GM23338 (cell line): ENCODE results near the gene SEC14L1. TPM values are rescaled to one million over a fixed set of nuclear protein-coding genes. Genes with fewer than 3 reads are reported as not detected.

ENCODE experiments used
- ATAC-seq: fragments of 200-7000 bp; cut with Tn5 transposase; 3 replicates; pipeline ENCODE4 v1.9.1; 2020
- DNase-seq: peaks from one replicate; pipeline ENCODE4 v3.0.0-alpha.2; 2015; ENCODE audit warnings: low spot score
- H2AFZ ChIP-seq: fragments of 200-600 bp; sonication (generic); 2 replicates; pipeline ENCODE4 v1.8.0; 2016; ENCODE audit warnings: antibody characterized with exemption, mild to moderate bottlenecking, moderate library complexity
- H3F3A ChIP-seq: fragments of 200-600 bp; sonication (generic); replicated peaks from 2 replicates; pipeline ENCODE4 v1.8.0; 2017; ENCODE audit warnings: antibody characterized with exemption, mixed run types, low read depth
- H3K27ac ChIP-seq: fragments of 200-600 bp; sonication (generic); 2 replicates; pipeline ENCODE4 v1.6.1; 2016; ENCODE audit warnings: low read depth
- H3K27me3 ChIP-seq: fragments of 200-600 bp; sonication (generic); 2 replicates; pipeline ENCODE4 v1.8.0; 2016; ENCODE audit warnings: mild to moderate bottlenecking, mixed run types, moderate library complexity; ENCODE audit not compliant: insufficient read depth
- H3K36me3 ChIP-seq: fragments of 200-600 bp; sonication (generic); 2 replicates; pipeline ENCODE4 v1.8.0; 2016; ENCODE audit warnings: mild to moderate bottlenecking; ENCODE audit not compliant: insufficient read depth
- H3K4me1 ChIP-seq: fragments of 200-600 bp; sonication (generic); 2 replicates; pipeline ENCODE4 v1.8.0; 2016; ENCODE audit warnings: mild to moderate bottlenecking, moderate library complexity; ENCODE audit not compliant: insufficient read depth
- H3K4me2 ChIP-seq: fragments of 200-600 bp; sonication (generic); 2 replicates; pipeline ENCODE4 v1.7.1; 2017; ENCODE audit warnings: mixed run types
- H3K4me3 ChIP-seq: fragments of 200-600 bp; sonication (generic); 2 replicates; pipeline ENCODE4 v1.6.1; 2016; ENCODE audit warnings: mixed run types
- H3K79me2 ChIP-seq: fragments of 200-600 bp; sonication (generic); replicated peaks from 2 replicates; pipeline ENCODE4 v1.8.0; 2017; ENCODE audit warnings: mild to moderate bottlenecking; ENCODE audit not compliant: insufficient read depth
- H3K9me2 ChIP-seq: fragments of 200-600 bp; sonication (generic); 2 replicates; pipeline ENCODE4 v1.8.0; 2017; ENCODE audit not compliant: insufficient read depth
- H4K20me1 ChIP-seq: fragments of 200-600 bp; sonication (generic); replicated peaks from 2 replicates; pipeline ENCODE4 v1.8.0; 2017; ENCODE audit warnings: mild to moderate bottlenecking; ENCODE audit not compliant: insufficient read depth
- H3K27ac Mint-ChIP-seq: 2 replicates; pipeline ENCODE4 v1.8.0; 2020; ENCODE audit warnings: inconsistent platforms, mild to moderate bottlenecking, moderate library complexity, mixed read lengths
- H3K27me3 Mint-ChIP-seq: 3 replicates; pipeline ENCODE4 v1.8.0; 2022; ENCODE audit warnings: low read depth, mild to moderate bottlenecking, moderate library complexity, mixed read lengths, inconsistent platforms; ENCODE audit not compliant: insufficient read depth, poor library complexity
- H3K36me3 Mint-ChIP-seq: 3 replicates; pipeline ENCODE4 v1.8.0; 2021; ENCODE audit warnings: low read depth, mild to moderate bottlenecking, inconsistent platforms, moderate library complexity, mixed read lengths
- H3K4me1 Mint-ChIP-seq: 3 replicates; pipeline ENCODE4 v1.8.0; 2020; ENCODE audit warnings: mild to moderate bottlenecking, inconsistent platforms, mixed read lengths
- H3K4me3 Mint-ChIP-seq: 3 replicates; pipeline ENCODE4 v1.8.0; 2021; ENCODE audit warnings: moderate library complexity, mild to moderate bottlenecking, inconsistent platforms, mixed read lengths
- H3K9me3 Mint-ChIP-seq: 3 replicates; pipeline ENCODE4 v1.8.0; 2020; ENCODE audit warnings: moderate library complexity, mild to moderate bottlenecking, inconsistent platforms, mixed read lengths
- EZH2 ChIP-seq: fragments of 200-600 bp; sonication (generic); IDR thresholded peaks from one replicate; pipeline ENCODE4 v1.8.0; 2017; ENCODE audit warnings: antibody characterized with exemption, mild to moderate bottlenecking, low read depth; ENCODE audit not compliant: unreplicated experiment
- NANOG ChIP-seq: IDR thresholded peaks from 2 replicates; pipeline ENCODE4 v1.6.1; 2016; ENCODE audit warnings: antibody characterized with exemption, borderline replicate concordance
- POLR2AphosphoS5 ChIP-seq: IDR thresholded peaks from 2 replicates; pipeline ENCODE4 v1.6.1; 2016; ENCODE audit warnings: antibody characterized with exemption, low read depth
- STAT1 ChIP-seq: IDR thresholded peaks from one replicate; pipeline ENCODE4 v1.6.1; 2016; ENCODE audit warnings: antibody characterized with exemption; ENCODE audit not compliant: unreplicated experiment
- ZNF462 ChIP-seq: fragments of 250-450 bp; sonication (Bioruptor Pico); IDR thresholded peaks from 2 replicates; pipeline ENCODE4 v1.5.0; 2020; ENCODE audit warnings: mild to moderate bottlenecking, moderate library complexity
- polyA plus RNA-seq: library from polyadenylated mRNA; unstranded; fragments of >200 nt; fragmentation: Nextera tagmentation; extraction: Ambion mirVana; gene quantifications from 2 replicates; pipeline ENCODE4 v1.2.1, GENCODE V29; 2016
- total RNA-seq: library from RNA; depleted of rRNA; stranded (reverse); fragments of >200 nt; shearing (Covaris generic); gene quantifications from 2 replicates; pipeline ENCODE4 v1.2.3, GENCODE V29; 2014

Gene SEC14L1
- total and polyA plus RNA-seq, 2 experiments from 2014 or later, result 26.8 to 54.8 TPM

GRCh38 chr17:77191244-77191643, 50.5 kb downstream of the SEC14L1 start:
- TF ChIP-seq NANOG, result no peak
- TF ChIP-seq STAT1, result no peak
- no peak for TF ChIP-seq ZNF462 (CRISPR knock-in tag)
- H3K4me1 ChIP-seq, result no peaks in the 10 kb centered on the region
- H3K9me3 Mint-ChIP-seq, result no peaks in the 10 kb centered on the region
- no peaks in the 10 kb centered on the region for H3K4me1 Mint-ChIP-seq
- ATAC-seq (no peak), DNase-seq (no peak)
- H3K79me2 ChIP-seq, result peaks cover 25% of the 10 kb centered on the region
- no peaks in the 10 kb centered on the region for H3F3A ChIP-seq
- peaks cover 5% of the 10 kb centered on the region; the same call in 1 of the 2 replicates for H4K20me1 ChIP-seq
- no peak overlapping the region for H3K4me3 ChIP-seq
- H3K27ac ChIP-seq, result no peak overlapping the region
- H3K9me2 ChIP-seq, result no peaks in the 10 kb centered on the region
- H2AFZ ChIP-seq, result no peak overlapping the region
- peaks cover 30% of the 10 kb centered on the region; the same call in 2 of the 3 replicates for H3K36me3 Mint-ChIP-seq
- no peak overlapping the region for H3K4me2 ChIP-seq
- no peaks in the 10 kb centered on the region for H3K27me3 Mint-ChIP-seq
- no peak overlapping the region for H3K4me3 Mint-ChIP-seq
- H3K36me3 ChIP-seq, result peaks cover 22% of the 10 kb centered on the region
- H3K27me3 ChIP-seq, result no peaks in the 10 kb centered on the region
- H3K27ac Mint-ChIP-seq, result no peak overlapping the region

- Histone ChIP-seq H3K79me2 (peaks cover 8% of the 10 kb centered on the region; the same call in 1 of the 2 replicates), H3K4me1 (no peaks in the 10 kb centered on the region), H3K4me2 (no peak overlapping the region), H2AFZ (no peak overlapping the region), H3K27me3 (no peaks in the 10 kb centered on the region), H3K4me3 (no peak overlapping the region), H3K36me3 (peaks cover 32% of the 10 kb centered on the region), H3K9me2 (no peaks in the 10 kb centered on the region), H3K27ac (no peak overlapping the region), H3F3A (no peaks in the 10 kb centered on the region), H4K20me1 (0 out of 2 replicates have a peak, but pooled peaks cover 4% of the 10 kb centered on the region)
- no peak overlapping the region for H3K27ac Mint-ChIP-seq
- H3K4me3 Mint-ChIP-seq, result no peak overlapping the region
- H3K4me1 Mint-ChIP-seq, result no peaks in the 10 kb centered on the region
- ATAC-seq (no peak), DNase-seq (no peak)
- no peaks in the 10 kb centered on the region for H3K27me3 Mint-ChIP-seq
- no peaks in the 10 kb centered on the region for H3K9me3 Mint-ChIP-seq
- peaks cover 45% of the 10 kb centered on the region; the same call in 2 of the 3 replicates for H3K36me3 Mint-ChIP-seq
- TF ChIP-seq ZNF462 (CRISPR knock-in tag), result no peak
- no peak for TF ChIP-seq NANOG
- TF ChIP-seq POLR2AphosphoS5, result no peak
- TF ChIP-seq EZH2, result no peak
Measured at GRCh38 chr17:77193653-77194052, 52.9 kb downstream of the SEC14L1 start.
